GM19468 (cell line): ENCODE data around the gene TAF11.
"Not testable (repeated sequence)": the region's sequence is repeated elsewhere in the genome, so short reads cannot be mapped to it uniquely, and the experiment has no call there.

ENCODE experiments used
- ATAC-seq: cut with Tn5 transposase; IDR thresholded peaks from one replicate; pipeline ENCODE4 v1.9.1; 2021; ENCODE audit warnings: mild to moderate bottlenecking, moderate library complexity, moderate number of reproducible peaks; ENCODE audit not compliant: unreplicated experiment; ENCODE audit errors: extremely low read depth

Gene TAF11

DNA sequence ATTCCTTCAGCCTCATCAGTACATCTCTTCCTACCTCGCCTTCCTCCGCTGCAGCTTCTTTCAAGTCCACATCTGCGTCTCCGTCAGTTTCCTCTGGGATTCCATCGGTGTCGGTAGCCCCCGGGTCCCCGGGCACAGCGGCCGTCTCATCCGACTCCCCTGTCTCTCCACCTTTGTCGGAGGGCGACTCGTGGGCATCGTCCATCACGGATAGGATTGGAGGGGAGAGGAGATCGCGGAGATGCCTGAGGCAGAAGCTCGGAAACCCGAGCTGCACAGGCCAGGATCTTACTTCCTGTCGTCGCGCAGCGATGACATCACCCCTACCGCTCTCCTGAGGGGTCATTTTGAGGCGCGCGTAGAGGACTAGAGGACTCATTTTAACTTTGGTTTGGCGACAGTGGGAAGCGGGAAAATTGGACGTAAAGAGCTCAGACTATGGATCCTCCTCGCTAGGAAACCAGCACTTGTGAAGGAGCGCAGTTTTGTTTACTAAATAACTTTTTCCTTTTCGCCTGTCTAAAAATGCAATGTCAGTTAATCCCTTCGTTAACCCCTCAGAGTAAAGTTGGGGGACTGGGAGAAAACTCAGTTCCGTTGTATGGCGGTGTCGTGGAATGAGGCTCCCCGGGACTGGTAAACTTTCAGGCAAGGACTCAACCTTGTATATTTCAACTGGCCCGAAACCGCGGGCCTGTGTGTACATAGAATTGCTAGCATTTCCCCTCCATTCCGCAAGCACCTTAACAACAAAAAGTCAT lies at the start of gene TAF11:
Gene TAF11 (minus strand): TSS at position 290 of the 761 bp plus-strand sequence. CDS start 85 bp downstream, at position 205.
- ATAC-seq = peak; percentile 72

GRCh38 chr6:34934516-34934915 lies 46.7 kb upstream of the TAF11 start:
- ATAC-seq = no peak

DNA sequence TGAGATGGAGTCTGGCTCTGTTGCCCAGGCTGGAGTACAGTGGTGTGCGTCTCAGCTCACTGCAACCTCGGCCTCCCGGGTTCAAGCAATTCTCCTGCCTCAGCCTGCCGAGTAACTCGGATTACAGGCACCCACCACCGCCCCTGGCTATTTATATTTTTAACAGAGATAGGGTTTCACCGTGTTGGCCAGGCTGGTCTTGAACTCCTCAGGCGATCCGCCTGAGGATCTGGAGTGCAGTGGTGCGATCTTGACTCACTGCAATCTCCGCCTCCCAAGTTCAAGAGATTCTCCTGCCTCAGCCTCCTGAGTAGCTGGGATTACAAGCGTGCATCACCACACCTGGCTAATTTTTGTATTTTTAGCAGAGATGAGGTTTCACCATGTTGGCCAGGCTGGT lies 44.4 kb upstream of the TAF11 start:
- ATAC-seq = not testable (repeated sequence)

DNA sequence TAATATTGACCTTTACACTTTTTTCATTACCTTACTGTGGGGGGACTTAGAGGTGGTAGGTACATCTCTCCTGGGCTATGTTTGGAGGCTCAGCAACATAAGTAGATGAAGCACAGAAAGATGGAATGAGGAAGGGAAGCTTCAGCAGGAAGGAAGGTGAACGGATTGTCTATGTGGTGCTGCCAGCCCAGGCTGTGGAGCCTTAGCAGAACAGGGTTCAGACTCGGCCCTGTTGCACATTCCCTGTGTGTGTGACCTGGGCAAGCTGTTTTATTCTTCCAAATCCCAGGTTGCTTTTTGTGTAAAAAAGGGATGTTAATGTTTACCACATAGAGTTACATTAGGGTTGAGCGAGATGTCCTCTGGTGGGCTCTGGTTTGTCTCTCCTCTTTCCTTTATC lies 42.4 kb upstream of the TAF11 start:
- ATAC-seq = no peak

DNA sequence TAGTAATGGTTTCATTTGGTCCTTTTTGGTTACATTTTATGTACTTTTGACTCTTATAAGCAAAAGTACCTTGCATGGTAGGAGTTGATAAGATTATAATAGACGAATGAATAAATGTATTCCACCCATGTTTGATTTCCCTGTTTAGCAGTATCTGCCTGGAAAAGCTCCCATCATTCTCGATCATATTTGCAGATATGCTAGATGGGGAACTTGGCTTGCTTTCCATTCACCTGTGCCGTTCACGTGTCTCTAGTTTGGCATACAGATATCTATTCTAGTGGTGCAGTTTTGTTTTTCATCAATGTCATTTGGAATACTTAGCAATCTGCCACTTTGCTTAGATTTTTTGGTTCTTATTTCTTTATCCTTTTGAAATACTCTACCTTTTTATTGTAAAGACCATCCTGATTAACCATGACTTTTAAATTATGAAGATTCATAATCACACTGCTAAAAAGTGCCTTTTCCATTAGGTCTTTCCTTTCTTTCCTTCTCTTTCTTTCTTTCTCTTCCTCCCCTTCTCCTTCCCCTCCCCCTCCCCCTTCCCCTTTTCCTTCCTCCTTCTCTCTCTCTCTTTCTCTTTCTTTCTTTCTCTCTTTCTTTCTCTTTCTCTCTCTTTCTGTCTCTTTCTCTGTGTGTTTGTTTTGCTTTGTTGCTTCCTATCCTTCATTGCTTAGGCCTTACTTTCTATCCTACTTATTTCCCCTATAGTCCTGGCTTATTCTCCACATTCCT lies 41.6 kb upstream of the TAF11 start:
- ATAC-seq = no peak

- no peak for ATAC-seq
Measured at GRCh38 chr6:34928695-34929094, 40.9 kb upstream of the TAF11 start.

DNA sequence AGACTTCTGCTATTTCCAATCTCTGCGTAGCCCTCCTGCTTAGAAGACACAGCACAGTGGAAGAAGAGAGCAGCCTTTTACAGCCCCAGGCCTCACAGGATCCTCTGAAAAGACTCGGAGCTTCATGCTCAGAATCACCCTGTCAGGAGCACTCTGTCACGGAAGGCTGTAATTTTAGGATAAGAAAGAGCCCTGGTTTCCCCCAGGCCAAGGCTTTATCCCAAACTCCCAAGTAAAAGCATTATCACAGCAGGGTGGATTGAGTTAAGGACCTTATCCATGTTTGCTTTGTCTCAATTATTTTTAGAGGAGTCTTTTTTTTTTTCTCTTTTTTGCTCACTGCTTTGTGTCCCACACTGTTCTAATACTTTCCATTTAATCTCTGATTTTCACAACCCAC lies 40.4 kb upstream of the TAF11 start:
- ATAC-seq = no peak

DNA sequence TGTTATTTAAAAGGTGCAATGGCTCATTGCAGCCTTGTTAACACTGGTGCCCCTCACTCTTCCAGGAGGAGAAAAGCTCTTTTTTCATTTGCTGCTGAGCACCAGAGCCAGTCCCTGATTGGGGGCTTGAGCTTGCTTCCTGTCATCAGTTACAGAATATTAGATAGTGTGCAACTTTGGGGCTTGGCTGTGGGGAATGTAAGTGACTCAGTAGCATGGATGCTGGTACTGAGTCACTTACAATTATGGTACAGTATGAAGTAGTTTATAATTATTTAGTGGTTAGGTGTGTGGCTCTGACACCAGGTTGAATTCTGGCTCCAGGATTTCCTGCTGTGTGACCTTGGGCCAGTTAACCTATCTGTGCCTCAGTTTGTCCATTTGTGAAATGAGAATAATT lies 38.8 kb upstream of the TAF11 start:
- no peak for ATAC-seq

- ATAC-seq = no peak
Measured at GRCh38 chr6:34924831-34925625, 37.2 kb upstream of the TAF11 start.

DNA sequence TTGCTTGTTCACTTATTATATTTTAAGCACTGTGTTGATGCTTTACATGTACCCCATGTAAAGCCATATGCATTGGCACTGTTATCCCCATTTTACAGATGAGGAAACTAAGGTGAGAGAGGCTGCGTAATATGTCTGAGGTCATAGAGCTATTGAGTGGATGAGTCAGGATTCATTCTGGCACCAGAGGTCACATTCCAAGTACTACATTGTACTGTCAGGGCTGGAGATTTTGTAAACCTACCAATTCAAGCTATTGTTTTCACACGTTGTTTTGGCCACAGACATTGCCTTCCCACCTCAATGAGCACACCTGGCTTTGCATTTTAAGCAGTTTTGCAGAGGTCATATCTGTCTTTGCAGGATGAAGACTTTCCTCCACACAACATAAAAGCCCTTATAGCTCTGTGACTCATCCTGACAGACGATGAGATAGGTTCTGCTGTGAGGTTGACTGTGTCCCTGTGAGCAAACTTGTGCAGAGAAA lies 34.4 kb upstream of the TAF11 start:
- ATAC-seq = no peak

GRCh38 chr6:34920097-34920496 lies 32.3 kb upstream of the TAF11 start:
- ATAC-seq = no peak

DNA sequence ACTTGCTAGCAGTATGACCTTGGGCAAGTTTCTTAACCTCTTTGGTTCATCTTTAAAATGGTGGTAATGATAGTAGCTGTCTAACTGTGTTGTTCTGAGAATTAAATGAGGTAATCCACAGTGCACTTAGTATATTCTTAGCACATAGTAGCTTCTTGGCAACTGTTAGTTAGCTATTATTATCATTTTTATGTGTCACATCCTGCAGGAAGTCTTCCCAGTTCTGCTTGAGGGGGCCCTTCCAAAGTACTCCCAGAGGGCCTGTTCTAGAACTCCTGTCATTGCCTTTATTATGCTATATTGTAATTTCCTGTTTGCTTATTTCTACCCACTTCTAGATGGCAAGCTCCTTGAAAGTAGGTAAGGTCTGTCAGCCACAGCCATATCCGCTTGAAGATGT lies 31.8 kb upstream of the TAF11 start:
- ATAC-seq = no peak

- ATAC-seq = no peak
Measured at GRCh38 chr6:34917626-34918285, 29.9 kb upstream of the TAF11 start.

GRCh38 chr6:34916348-34916967 lies 28.6 kb upstream of the TAF11 start:
- no peak for ATAC-seq

DNA sequence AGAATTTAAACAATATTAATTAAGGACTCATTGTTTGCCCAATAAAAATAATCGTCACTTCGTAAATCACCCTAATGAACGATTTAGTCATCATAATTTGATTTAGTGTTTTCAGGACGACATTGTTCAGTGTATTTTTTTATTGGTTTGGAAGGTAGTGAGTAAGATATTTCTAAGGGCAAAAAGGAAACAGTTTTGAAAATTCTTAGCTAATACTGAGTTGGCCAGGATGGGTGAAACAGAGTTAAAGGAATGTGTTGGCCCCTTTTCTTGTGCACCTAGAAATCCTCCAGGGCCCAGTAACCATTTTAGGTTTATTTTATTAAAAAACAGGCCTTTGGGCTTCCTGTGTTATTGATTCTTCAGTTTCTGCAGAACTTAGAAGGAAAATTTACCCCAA lies 26.5 kb upstream of the TAF11 start:
- no peak for ATAC-seq

GRCh38 chr6:34912715-34913464 lies 25.0 kb upstream of the TAF11 start:
- ATAC-seq = no peak

- no peak for ATAC-seq
Measured at GRCh38 chr6:34911822-34912221, 24.0 kb upstream of the TAF11 start.

DNA sequence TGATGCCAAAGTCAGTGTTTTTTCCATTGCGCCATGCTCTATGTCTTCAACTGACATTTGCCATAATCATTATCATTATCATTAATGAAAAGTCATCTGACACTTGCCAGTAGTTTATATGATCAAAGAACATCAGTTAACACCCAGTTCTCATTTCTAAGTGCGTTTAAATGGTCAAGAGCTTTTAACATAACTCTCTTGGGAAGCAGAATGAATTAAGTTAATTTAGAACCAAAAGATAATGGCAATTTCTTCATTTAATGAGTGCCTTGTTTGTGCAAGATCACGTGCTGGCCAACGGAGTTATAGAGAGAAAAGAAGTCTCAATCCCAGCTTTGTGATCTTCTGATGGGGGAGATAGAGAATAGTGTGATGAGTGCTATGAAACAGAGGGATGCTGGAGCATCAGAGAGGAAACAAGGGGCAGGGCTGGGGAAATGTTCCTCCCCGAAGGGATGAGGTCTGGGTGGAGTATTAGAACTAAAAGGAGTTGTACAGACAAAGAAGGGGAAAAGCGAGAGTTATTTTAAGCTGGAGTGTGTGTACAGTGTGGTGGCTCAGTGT lies 21.6 kb upstream of the TAF11 start:
- ATAC-seq = no peak

GRCh38 chr6:34908194-34908593 lies 20.4 kb upstream of the TAF11 start:
- ATAC-seq = no peak
